HAP-1 (cell line): ENCODE data around the gene PALLD.
A peak's percentile ranks its signal among the peaks of the same experiment; 100 is the strongest.

Experiments
- DNase-seq, 2 experiments: peaks; one replicate each; pipeline ENCODE4 v3.0.0-alpha.2; 2016 to 2020; ENCODE audit warnings: low spot score in 2 of 2
- H3K27me3 ChIP-seq: fragments of 250-450 bp; sonication (Bioruptor Pico); 2 replicates; pipeline ENCODE4 v1.5.1; 2020; ENCODE audit warnings: low read depth, mild to moderate bottlenecking, moderate library complexity
- H3K36me3 ChIP-seq: fragments of 250-450 bp; sonication (Bioruptor Pico); replicated peaks from 2 replicates; pipeline ENCODE4 v1.5.1; 2020; ENCODE audit warnings: mild to moderate bottlenecking
- H3K4me1 ChIP-seq: fragments of 250-450 bp; sonication (Bioruptor Pico); 2 replicates; pipeline ENCODE4 v1.5.1; 2020; ENCODE audit warnings: mild to moderate bottlenecking
- H3K4me3 ChIP-seq: fragments of 250-450 bp; sonication (Bioruptor Pico); 2 replicates; pipeline ENCODE4 v1.5.1; 2020; ENCODE audit warnings: mild to moderate bottlenecking, moderate library complexity
- H3K9me3 ChIP-seq: fragments of 250-450 bp; sonication (Bioruptor Pico); 2 replicates; pipeline ENCODE4 v1.5.1; 2020; ENCODE audit warnings: mild to moderate bottlenecking, moderate library complexity
- in situ Hi-C: fragments of 300-500 bp; cut with MboI; formaldehyde crosslinking; loops from 3 replicates; pipeline ENCODE4 v1.14.3; 2020; ENCODE audit warnings: low sequenced_read_pairs, inconsistent platforms, mixed read lengths

PALLD gene

DNA sequence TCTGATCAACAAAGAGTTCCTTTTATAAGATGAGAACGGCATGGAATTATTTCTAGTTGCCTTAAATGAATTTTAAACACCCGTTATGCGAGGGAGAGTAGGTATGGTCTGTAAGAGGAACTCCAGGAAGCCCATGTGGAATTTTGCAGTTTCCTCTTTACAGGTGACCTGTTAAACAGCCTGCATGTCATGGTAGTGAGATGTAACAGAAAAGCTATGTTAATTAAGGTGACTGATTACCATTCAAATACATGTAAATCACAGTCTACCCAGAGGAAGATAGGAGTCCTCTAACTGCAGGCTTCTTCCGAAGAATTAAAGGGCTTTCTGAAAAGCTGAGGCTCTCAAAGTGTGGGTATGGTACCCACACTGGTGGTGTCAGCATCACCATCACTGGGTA, 349.6 kb downstream of the PALLD start:
- DNase-seq: no peak
- H3K4me3 ChIP-seq: no peak overlapping the region
- H3K36me3 ChIP-seq: no peaks in the 10 kb centered on the region
- peaks cover 18% of the 10 kb centered on the region for H3K4me1 ChIP-seq
- H3K9me3 ChIP-seq: no peaks in the 10 kb centered on the region
- in situ Hi-C loops: no loop called here
- H3K27me3 ChIP-seq: no peaks in the 10 kb centered on the region

DNA sequence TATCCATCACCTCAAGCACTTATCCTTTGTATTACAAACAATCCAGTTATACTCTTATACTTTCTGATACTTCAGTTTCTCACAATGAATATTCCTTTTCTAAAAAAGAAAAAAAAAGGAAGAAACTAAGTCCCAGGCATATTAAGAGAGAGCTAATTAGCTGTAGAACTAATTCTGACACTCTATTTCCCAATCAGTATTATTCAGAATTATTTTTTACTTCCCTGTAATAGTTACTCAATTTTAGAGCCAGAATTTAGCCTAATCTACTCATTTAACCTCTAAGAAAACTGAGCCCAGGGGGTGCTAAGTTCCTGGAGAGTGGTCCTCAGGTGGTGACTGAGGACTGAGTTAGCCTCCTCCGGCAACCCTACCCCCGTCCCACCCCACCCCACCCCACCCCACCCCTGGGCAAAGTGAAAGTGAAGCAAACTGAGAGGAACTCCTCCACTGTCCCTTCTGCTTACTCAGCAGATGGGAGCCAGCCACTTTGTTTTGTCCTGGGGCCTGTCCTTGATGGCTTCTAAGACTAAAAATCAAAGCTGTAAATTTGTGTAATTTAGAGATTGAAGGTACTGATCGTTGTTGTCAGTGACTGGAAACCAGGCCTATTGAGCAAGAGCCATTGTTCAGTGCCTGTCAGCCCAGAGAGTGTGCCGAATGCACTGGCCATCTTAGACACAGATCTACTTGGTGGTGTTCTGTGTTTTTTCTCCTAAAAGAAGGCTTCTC, 351.1 kb downstream of the PALLD start:
- no peak overlapping the region for H3K4me3 ChIP-seq

DNA sequence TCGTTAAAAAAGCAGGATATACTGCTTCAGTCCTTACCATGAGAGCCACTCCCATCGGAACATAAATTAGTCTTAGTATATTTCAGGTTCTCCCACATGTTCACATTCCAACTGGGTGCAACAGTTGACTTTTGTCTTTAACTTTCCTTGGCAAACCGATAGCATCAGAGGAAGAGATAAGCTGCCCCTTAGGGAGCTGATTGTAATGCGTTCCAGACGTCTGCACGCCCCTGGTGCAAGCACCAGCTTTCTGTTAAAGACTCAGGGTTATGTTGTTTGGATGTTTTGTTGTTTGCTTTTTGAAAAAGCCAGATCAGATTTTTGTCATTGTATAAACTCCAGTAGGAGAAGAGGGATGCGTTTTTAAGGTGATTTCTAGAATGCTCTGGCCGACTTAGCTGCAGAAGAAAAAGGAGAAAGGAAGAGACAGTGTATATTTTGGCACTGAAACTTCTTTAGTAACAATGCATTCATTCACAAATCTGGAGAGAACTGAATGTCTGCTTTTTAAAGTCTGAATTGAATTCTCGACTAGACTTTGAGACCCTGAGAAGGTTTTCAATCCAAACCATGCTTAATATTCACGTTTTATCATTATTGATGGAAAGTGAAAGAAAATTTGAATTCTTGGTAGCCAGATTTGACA, 352.3 kb downstream of the PALLD start:
- no peak overlapping the region for H3K4me3 ChIP-seq
- H3K36me3 ChIP-seq: no peaks in the 10 kb centered on the region
- in situ Hi-C loops: no loop called here
- DNase-seq: peak; percentile 50 to 60
- peaks cover 18% of the 10 kb centered on the region for H3K4me1 ChIP-seq
- no peaks in the 10 kb centered on the region for H3K9me3 ChIP-seq
- no peaks in the 10 kb centered on the region for H3K27me3 ChIP-seq

More for the DNA sequence above, 351.1 kb downstream of the PALLD start:
- Histone ChIP-seq H3K4me1 (peaks cover 18% of the 10 kb centered on the region), H3K9me3 (no peaks in the 10 kb centered on the region), H3K27me3 (no peaks in the 10 kb centered on the region), H3K36me3 (no peaks in the 10 kb centered on the region)
- DNase-seq: peak; percentile 46
- in situ Hi-C loops: no loop called here

DNA sequence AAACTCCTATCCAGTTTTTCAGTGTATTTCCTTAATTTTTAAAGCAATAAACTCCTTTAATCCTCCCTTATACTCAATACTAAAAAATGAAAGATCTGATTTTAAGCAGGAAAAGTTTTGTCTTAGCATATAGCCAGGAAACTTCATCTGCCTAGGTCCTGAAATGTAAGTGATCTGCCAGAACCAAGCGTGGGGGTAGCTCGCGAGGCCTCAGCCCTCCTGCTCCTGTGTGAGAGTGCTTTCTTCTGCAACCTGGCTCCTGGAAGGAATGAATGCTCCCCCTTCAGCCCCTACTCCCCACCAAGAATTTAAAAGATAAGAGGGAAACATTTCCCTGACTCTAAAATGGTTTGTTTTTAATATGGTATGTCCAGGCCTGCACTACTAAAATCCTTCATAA, 353.1 kb downstream of the PALLD start:
- H3K36me3 ChIP-seq: no peaks in the 10 kb centered on the region

DNA sequence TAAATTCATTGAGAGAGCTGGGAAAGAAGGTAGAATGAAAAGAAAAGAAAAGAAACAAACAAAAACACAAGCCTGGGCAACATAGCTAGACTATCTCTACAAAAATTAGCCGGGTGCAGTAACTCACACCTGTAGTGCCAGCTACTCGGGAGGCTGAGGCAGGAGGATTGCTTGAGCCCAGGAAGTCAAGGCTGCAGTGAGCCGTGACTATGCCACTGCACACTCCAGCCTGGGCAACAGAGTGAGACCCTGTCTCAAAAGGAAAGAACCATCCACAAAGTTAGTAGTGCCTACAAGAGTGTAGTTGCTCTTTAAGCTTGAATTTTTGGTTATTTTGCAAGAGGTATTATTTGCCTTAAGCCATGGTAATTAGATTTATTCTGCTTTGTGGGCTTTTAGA, 355.5 kb downstream of the PALLD start:
- 0 out of 2 replicates have a peak, but pooled peaks cover 5% of the 10 kb centered on the region for H3K36me3 ChIP-seq
- peaks cover 12% of the 10 kb centered on the region for H3K4me1 ChIP-seq
- no peak for DNase-seq
- H3K27me3 ChIP-seq: no peaks in the 10 kb centered on the region
- no peak overlapping the region for H3K4me3 ChIP-seq
- no peaks in the 10 kb centered on the region for H3K9me3 ChIP-seq
- in situ Hi-C loops: no loop called here

More for the DNA sequence above, 353.1 kb downstream of the PALLD start:
- Histone ChIP-seq H3K4me1 (peaks cover 18% of the 10 kb centered on the region), H3K4me3 (no peak overlapping the region), H3K27me3 (no peaks in the 10 kb centered on the region), H3K9me3 (no peaks in the 10 kb centered on the region)
- no peak for DNase-seq
- in situ Hi-C loops: no loop called here

DNA sequence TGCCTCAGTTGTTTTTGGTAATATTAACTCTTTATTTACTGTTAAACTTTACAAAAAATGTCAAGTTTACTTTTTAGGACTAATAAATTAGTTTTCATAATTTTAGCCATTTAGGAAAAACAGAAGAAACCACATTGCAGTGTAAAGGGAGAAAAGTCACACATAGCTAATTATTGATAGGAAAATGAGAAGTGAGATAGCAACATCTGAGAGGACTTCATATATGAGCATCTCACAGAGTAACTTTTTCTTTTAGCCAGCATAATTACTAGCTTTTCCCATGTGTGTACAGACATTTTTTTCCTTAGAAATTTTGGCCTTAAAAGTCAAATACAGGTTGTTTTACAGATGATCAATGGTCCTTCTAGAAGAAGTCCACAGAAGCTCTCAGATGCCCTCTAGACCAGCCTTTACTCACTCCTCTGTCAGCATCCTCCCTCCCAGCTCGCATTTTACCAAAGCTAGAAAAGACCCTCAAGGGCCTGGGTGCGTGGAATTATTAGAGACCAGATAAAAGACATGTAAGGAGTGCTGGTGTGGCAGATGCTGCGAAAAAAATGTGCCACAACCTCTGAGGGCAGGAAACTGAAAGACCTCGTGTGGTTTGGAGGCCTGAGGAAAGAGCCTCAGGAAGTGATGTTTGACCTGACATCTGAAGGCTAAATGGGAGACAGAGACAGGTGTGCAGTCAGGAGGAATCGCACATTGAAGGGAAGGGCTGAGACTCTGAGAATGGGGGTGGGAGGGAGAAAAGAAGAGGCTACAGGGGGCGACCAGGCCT, 356.3 kb downstream of the PALLD start:
- H3K4me1 ChIP-seq: peaks cover 12% of the 10 kb centered on the region
- 0 out of 2 replicates have a peak, but pooled peaks cover 5% of the 10 kb centered on the region for H3K36me3 ChIP-seq
- no peaks in the 10 kb centered on the region for H3K27me3 ChIP-seq
- no peak overlapping the region for H3K4me3 ChIP-seq
- no peak for DNase-seq
- H3K9me3 ChIP-seq: no peaks in the 10 kb centered on the region
- in situ Hi-C loops: no loop called here

DNA sequence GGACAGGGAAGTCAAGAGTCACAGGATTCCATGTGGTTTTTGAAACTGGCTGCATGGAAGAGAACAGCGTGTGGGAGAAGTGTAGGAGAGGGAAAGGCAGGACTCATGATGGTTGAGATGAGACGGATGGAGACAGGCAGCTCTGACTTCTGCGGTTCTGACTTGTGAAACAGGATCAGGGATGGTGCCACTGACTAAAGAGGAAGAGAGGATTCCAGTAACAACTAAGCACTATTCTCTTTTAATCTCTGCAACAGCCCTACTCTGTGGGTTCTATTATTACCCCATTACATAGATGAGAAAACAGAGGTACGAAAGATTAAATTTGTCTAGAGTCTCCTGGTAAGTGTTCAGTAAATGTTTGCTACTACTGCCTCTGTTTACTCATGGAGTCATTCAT, 356.9 kb downstream of the PALLD start:
- Histone ChIP-seq H3K4me1 (peaks cover 6% of the 10 kb centered on the region), H3K27me3 (no peaks in the 10 kb centered on the region), H3K9me3 (no peaks in the 10 kb centered on the region), H3K4me3 (no peak overlapping the region), H3K36me3 (0 out of 2 replicates have a peak, but pooled peaks cover 5% of the 10 kb centered on the region)
- in situ Hi-C loops: no loop called here
- no peak for DNase-seq

DNA sequence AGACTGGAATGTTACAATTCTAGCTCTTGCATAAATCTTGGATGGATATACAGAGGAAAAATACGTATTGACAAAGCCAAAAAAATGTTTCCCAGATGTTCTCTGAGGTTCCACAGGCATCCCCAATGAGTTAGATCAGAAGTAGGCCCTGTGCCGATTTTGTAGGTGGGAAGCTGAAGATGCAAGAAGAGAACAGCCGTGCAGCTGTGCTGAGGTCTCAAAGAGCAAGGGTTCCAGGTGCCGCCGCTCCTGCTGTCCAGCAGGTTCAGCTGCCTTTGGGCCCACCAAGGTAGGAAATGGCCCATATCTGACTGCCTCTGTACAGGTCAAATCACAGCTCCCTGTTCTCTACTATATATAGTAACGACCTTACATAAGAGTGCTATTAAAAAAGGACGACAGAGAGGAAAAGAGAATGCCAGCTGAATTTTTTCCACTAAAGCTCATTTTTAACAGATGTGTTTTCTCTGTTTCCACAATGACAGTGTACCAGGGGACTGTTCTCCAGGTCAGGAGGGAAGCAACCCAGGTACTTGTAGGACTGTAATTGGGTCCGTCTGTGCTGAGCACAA, 357.6 kb downstream of the PALLD start:
- H3K36me3 ChIP-seq: 0 out of 2 replicates have a peak, but pooled peaks cover 5% of the 10 kb centered on the region
- DNase-seq: no peak
- in situ Hi-C loops: no loop called here
- peaks cover 1% of the 10 kb centered on the region for H3K4me1 ChIP-seq
- no peaks in the 10 kb centered on the region for H3K27me3 ChIP-seq
- H3K9me3 ChIP-seq: no peaks in the 10 kb centered on the region
- H3K4me3 ChIP-seq: no peak overlapping the region

DNA sequence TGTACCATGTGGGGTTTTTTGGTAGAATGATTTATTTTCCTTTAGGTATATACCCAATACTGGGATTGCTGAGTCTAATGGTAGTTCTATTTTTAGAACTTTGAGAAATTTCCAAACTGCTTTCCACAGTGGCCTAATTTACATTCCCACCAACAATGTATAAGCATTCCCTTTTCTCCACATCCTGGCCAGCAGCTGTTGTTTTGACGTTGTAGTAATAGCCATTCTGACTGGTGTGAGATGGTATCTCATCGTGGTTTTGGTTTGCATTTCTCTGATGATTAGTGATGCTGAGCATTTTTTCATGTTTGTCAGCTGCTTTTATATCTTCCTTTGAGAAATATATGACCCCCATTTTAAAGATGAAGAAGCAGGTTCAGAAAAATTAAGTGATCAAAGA, 359.5 kb downstream of the PALLD start:
- in situ Hi-C loops: no loop called here
- no peaks in the 10 kb centered on the region for H3K4me1 ChIP-seq
- H3K4me3 ChIP-seq: no peak overlapping the region
- no peak for DNase-seq
- H3K9me3 ChIP-seq: no peaks in the 10 kb centered on the region
- H3K36me3 ChIP-seq: 0 out of 2 replicates have a peak, but pooled peaks cover 5% of the 10 kb centered on the region
- H3K27me3 ChIP-seq: no peaks in the 10 kb centered on the region

DNA sequence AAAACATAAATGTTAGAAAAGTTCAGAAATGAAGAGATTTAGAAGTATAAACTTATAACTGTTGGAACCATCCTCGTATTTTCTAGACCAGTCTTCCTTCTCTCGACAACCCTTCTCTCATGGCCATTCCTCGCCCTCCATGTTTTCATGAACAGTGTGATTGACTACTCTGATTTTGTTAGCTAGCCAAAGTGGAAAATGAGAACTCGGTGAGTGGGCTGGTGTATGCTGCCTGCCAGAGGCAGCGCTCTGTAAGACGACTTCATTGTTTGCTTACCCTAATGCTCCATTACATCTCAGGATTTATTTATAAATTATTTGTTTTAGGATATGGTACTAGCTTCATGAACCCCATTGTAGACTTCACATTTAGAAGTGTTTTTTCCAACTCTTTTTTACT, 360.2 kb downstream of the PALLD start:
- Histone ChIP-seq H3K4me1 (no peaks in the 10 kb centered on the region), H3K9me3 (no peaks in the 10 kb centered on the region)

DNA sequence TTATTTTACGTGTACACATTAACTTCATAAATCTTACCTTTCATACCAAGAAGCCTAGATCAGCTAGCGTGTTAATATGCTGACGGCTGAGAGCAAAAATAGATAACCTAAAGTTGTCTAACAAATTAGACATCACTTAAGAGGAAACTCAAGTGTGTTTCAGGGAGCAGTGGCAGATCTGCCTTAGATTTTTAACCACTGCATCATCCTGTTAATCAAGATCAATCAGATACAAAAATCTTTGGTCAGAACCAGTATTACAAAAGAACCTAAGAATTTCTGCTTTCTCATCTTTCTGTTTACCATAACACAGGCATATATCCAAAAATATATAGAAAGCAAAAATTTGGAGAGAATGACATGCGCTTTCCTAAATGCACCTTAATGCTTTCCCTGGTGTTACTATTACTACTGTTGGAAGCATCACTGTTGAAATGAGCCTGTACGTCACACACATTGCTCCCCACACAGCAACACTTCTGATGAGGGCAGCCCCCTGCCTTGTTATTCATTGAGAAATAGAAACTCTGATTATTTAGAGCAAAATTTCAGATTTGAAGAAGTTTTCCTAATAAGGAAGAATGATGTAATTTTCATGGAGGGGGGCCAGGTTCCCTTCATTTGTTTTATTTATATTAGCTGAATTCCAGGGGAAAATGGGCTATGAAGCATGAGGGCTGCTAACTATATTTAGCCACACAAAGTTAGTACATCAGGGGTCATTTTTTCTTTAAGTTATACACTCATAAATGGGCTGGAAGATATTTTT, 360.9 kb downstream of the PALLD start:
- no peaks in the 10 kb centered on the region for H3K9me3 ChIP-seq
- no peak overlapping the region for H3K4me3 ChIP-seq
- DNase-seq: no peak
- 0 out of 2 replicates have a peak, but pooled peaks cover 5% of the 10 kb centered on the region for H3K36me3 ChIP-seq
- in situ Hi-C loops: no loop called here
- H3K4me1 ChIP-seq: no peaks in the 10 kb centered on the region
- no peaks in the 10 kb centered on the region for H3K27me3 ChIP-seq

More for the DNA sequence above, 360.2 kb downstream of the PALLD start:
- Histone ChIP-seq H3K36me3 (0 out of 2 replicates have a peak, but pooled peaks cover 5% of the 10 kb centered on the region), H3K4me3 (no peak overlapping the region), H3K27me3 (no peaks in the 10 kb centered on the region)
- in situ Hi-C loops: no loop called here
- no peak for DNase-seq

DNA sequence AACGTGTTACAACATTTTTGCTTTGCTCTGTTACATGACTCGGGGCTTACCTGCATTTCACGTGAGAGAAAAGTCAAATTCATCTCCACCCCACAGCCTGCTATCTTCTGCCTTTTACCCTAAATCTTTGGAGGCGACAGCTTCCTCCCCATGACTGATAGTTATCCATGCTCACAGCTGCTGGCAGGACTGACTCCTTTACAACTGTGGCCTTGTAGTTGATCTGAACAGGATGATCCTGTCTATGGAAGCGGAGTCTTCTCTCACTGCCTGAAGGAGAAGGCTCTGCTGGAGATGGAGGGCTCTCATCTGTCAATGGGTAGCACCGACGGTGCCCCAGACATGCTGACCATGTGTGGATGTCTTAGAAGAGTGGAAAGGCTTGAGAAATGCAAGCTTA, 362.2 kb downstream of the PALLD start:
- no peak for DNase-seq
- no peaks in the 10 kb centered on the region for H3K9me3 ChIP-seq
- in situ Hi-C loops: no loop called here
- H3K4me1 ChIP-seq: no peaks in the 10 kb centered on the region
- no peaks in the 10 kb centered on the region for H3K27me3 ChIP-seq
- no peak overlapping the region for H3K4me3 ChIP-seq
- 0 out of 2 replicates have a peak, but pooled peaks cover 5% of the 10 kb centered on the region for H3K36me3 ChIP-seq
